Measurements from ENCODE around the gene CBX3. TPM values are rescaled to one million over a fixed set of nuclear protein-coding genes. Genes with fewer than 3 reads are reported as not detected.
A peak's percentile ranks its signal among the peaks of the same experiment; 100 is the strongest.

CBX3 gene
- total and polyA plus RNA-seq, 10 of the 15 experiments (the other 5 are each of a cell fraction or from before 2014, with no cell fraction given) = 153 to 307 (median 225) TPM

- peak; percentile 49 for TF ChIP-seq E2F8 (IDR thresholded peaks at IDR 0.05; ENCODE audit: low read depth, partially characterized antibody)
- TF ChIP-seq TCF3 (IDR thresholded peaks at IDR 0.05; ENCODE audit: borderline replicate concordance, insufficient read depth, low read depth, low read length) = no peak
- no peak for TF ChIP-seq FOXK2 (IDR thresholded peaks at IDR 0.05)
- TF ChIP-seq MLLT1 (IDR thresholded peaks at IDR 0.05) = peak; percentile 69
- no peak for TF ChIP-seq SREBF2 (IDR thresholded peaks at IDR 0.05; ENCODE audit: low read length)
- TF ChIP-seq ELK1 (IDR thresholded peaks at IDR 0.05; ENCODE audit: low read depth, low read length) = no peak
- TF ChIP-seq MYB (IDR thresholded peaks at IDR 0.05; ENCODE audit: borderline replicate concordance, low read depth, low read length) = 0 out of 2 replicates have a peak, but pooled peaks have one; percentile 62
- TF ChIP-seq FOS (IDR thresholded peaks at IDR 0.05; ENCODE audit: borderline replicate concordance, extremely low read depth, insufficient read length) = no peak
- TF ChIP-seq HDAC2 (IDR thresholded peaks at IDR 0.05) = no peak
- TF ChIP-seq PBX3 (IDR thresholded peaks at IDR 0.05; ENCODE audit: insufficient replicate concordance, low read depth, low read length) = no peak
- no peak for TF ChIP-seq TAF1 (IDR thresholded peaks at IDR 0.05; ENCODE audit: borderline replicate concordance, low read depth, low read length)
- TF ChIP-seq SREBF1 (IDR thresholded peaks at IDR 0.05; ENCODE audit: low read length) = no peak
- TF ChIP-seq KAT2A (conservative IDR thresholded peaks at IDR 0.05; ENCODE audit: control insufficient read depth, low read depth, low read length) = no peak
- no peak for TF ChIP-seq HDAC6 (IDR thresholded peaks at IDR 0.05; ENCODE audit: unreplicated experiment)
- peak; percentile 78; the same call in 1 of the 2 replicates for TF ChIP-seq FOXM1 (IDR thresholded peaks at IDR 0.05; ENCODE audit: low read depth, low read length)
- TF ChIP-seq WRNIP1 (IDR thresholded peaks at IDR 0.05; ENCODE audit: borderline replicate concordance, low read depth, low read length) = no peak
- TF ChIP-seq PKNOX1 (IDR thresholded peaks at IDR 0.05) = peak; percentile 7; the same call in 1 of the 2 replicates
- TF ChIP-seq SMAD5 (IDR thresholded peaks at IDR 0.05; ENCODE audit: low read depth) = no peak; the same call in 1 of the 2 replicates
- peak; percentile 33 for TF ChIP-seq BCL3 (IDR thresholded peaks at IDR 0.05; ENCODE audit: borderline replicate concordance, insufficient read depth, low read depth, low read length, poor library complexity, severe bottlenecking)
Measured at GRCh38 chr7:26156451-26157420, 44.8 kb upstream of the CBX3 start (continued).

Measured in GM12878 (cell line).